Measurements from ENCODE around the gene LRRC1. TPM values are rescaled to one million over a fixed set of nuclear protein-coding genes. Genes with fewer than 3 reads are reported as not detected.

Gene LRRC1
- total RNA-seq, 4 donors from 2014 or later: 39.0 to 62.5 (median 52.2) TPM

DNA sequence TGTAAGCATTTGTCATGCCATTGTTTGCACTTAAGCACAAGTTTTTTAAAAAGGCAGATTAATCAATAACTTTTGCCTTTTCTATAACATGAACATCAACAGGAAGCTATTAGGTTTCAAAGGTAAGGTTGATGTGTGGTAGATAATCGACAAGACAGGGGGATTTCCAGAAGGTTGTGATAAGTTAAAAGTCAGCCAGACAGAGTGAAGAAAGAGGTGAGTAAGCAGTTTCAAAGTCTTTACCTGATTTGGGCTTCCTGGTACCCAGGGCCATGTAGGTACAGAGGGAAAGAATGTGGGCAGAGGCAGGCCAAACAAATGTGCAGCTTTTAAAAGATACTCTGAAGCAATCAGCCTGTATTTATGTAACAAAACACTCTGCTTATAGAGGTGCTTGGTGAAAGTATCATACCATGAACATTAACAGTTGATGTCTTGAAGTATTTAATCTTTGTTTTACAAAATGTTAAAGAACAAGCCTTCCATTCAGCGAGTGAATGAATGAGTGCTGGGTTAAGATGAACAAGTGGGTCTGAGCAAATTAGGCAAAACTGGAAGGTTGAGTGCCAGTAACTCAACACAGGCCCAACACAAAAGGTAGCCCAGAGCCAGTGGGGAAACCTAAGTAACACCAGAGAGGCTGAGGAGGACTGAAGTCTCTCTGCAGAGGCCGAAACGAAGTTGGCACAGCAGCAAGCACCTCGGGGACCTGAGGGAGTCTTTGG, 60.2 kb downstream of the LRRC1 start:
- 60 to 65% methylated on average over 5 of the region's 5 CpGs for WGBS, 2 donors
- DNase-seq (ENCODE audit: low spot score in 2 of 2): no peak
- H3K4me3 ChIP-seq (ENCODE audit: low read depth, poor library complexity, severe bottlenecking): no peak overlapping the region
- intact Hi-C loops (cut with DNase I; ENCODE audit: low total_unique reads): no loop called here
- TF ChIP-seq, protein P1, sequence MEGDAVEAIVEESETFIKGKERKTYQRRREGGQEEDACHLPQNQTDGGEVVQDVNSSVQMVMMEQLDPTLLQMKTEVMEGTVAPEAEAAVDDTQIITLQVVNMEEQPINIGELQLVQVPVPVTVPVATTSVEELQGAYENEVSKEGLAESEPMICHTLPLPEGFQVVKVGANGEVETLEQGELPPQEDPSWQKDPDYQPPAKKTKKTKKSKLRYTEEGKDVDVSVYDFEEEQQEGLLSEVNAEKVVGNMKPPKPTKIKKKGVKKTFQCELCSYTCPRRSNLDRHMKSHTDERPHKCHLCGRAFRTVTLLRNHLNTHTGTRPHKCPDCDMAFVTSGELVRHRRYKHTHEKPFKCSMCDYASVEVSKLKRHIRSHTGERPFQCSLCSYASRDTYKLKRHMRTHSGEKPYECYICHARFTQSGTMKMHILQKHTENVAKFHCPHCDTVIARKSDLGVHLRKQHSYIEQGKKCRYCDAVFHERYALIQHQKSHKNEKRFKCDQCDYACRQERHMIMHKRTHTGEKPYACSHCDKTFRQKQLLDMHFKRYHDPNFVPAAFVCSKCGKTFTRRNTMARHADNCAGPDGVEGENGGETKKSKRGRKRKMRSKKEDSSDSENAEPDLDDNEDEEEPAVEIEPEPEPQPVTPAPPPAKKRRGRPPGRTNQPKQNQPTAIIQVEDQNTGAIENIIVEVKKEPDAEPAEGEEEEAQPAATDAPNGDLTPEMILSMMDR (IDR thresholded peaks at IDR 0.05): no peak
- TF ChIP-seq POLR2A (IDR thresholded peaks at IDR 0.05): no peak

- WGBS, 2 donors: 77 to 95% methylated on average over 2 of the region's 2 CpGs
- no peak overlapping the region for H3K4me3 ChIP-seq (ENCODE audit: low read depth, poor library complexity, severe bottlenecking)
- no peak for DNase-seq (ENCODE audit: low spot score in 2 of 2)
- TF ChIP-seq POLR2A (IDR thresholded peaks at IDR 0.05): no peak
- intact Hi-C loops (cut with DNase I; ENCODE audit: low total_unique reads): no loop called here
These were observed 61.1 kb downstream of the LRRC1 start for GRCh38 chr6:53855940-53856339.

- H3K4me3 ChIP-seq (ENCODE audit: low read depth, poor library complexity, severe bottlenecking): no peak overlapping the region
- intact Hi-C loops (cut with DNase I; ENCODE audit: low total_unique reads): no loop called here
- 49 to 54% methylated on average over 8 of the region's 8 CpGs for WGBS, 2 donors
- DNase-seq (ENCODE audit: low spot score in 2 of 2): no peak
- TF ChIP-seq, protein P1 (IDR thresholded peaks at IDR 0.05): no peak
- no peak for TF ChIP-seq POLR2A (IDR thresholded peaks at IDR 0.05)
These were observed 62.7 kb downstream of the LRRC1 start for GRCh38 chr6:53857318-53858094.

- intact Hi-C loops (cut with DNase I; ENCODE audit: low total_unique reads): no loop called here
- DNase-seq (ENCODE audit: low spot score in 2 of 2): no peak
These were observed 63.4 kb downstream of the LRRC1 start for GRCh38 chr6:53858196-53858595.

GRCh38 chr6:53858913-53859312, 64.1 kb downstream of the LRRC1 start:
- no peak for DNase-seq (ENCODE audit: low spot score in 2 of 2)
- no peak overlapping the region for H3K4me3 ChIP-seq (ENCODE audit: low read depth, poor library complexity, severe bottlenecking)
- intact Hi-C loops (cut with DNase I; ENCODE audit: low total_unique reads): no loop called here
- TF ChIP-seq, protein P1 (IDR thresholded peaks at IDR 0.05): no peak
- no peak for TF ChIP-seq POLR2A (IDR thresholded peaks at IDR 0.05)
- WGBS, 2 donors: 51 to 61% methylated on average over 3 of the region's 3 CpGs

More at GRCh38 chr6:53858196-53858595, 63.4 kb downstream of the LRRC1 start:
- TF ChIP-seq, protein P1 (IDR thresholded peaks at IDR 0.05): no peak
- TF ChIP-seq POLR2A (IDR thresholded peaks at IDR 0.05): no peak
- no peak overlapping the region for H3K4me3 ChIP-seq (ENCODE audit: low read depth, poor library complexity, severe bottlenecking)

GRCh38 chr6:53860511-53860910, 65.7 kb downstream of the LRRC1 start:
- no peak overlapping the region for H3K4me3 ChIP-seq (ENCODE audit: low read depth, poor library complexity, severe bottlenecking)
- TF ChIP-seq, protein P1 (IDR thresholded peaks at IDR 0.05): no peak
- 95 to 98% methylated on average over 2 of the region's 2 CpGs for WGBS, 2 donors
- DNase-seq (ENCODE audit: low spot score in 2 of 2): no peak
- intact Hi-C loops (cut with DNase I; ENCODE audit: low total_unique reads): no loop called here
